WERI-Rb-1 (cell line): ENCODE measurements around the gene CCDC14.

Experiments used
- DNase-seq: peaks from one replicate; pipeline ENCODE4 v3.0.0-alpha.2; 2020
- H3K27ac ChIP-seq: fragments of 250-450 bp; sonication (Bioruptor Pico); 2 replicates; pipeline ENCODE4 v1.5.1; 2020; ENCODE audit warnings: mild to moderate bottlenecking, moderate library complexity
- H3K27me3 ChIP-seq: fragments of 250-450 bp; sonication (Bioruptor Pico); 2 replicates; pipeline ENCODE4 v1.5.1; 2021; ENCODE audit warnings: mild to moderate bottlenecking, low read depth, moderate library complexity; ENCODE audit not compliant: insufficient read depth, severe bottlenecking
- H3K36me3 ChIP-seq: fragments of 250-450 bp; sonication (Bioruptor Pico); 2 replicates; pipeline ENCODE4 v1.5.1; 2020; ENCODE audit warnings: mild to moderate bottlenecking, moderate library complexity
- H3K4me3 ChIP-seq: 2 replicates; pipeline ENCODE4 v1.5.1; 2011; ENCODE audit warnings: low read depth, mild to moderate bottlenecking, control low read depth, low read length
- H3K9me3 ChIP-seq: fragments of 250-450 bp; sonication (Bioruptor Pico); 2 replicates; pipeline ENCODE4 v1.5.1; 2021; ENCODE audit warnings: mild to moderate bottlenecking, moderate library complexity; ENCODE audit not compliant: severe bottlenecking
- TF ChIP-seq, protein P1 (sequence below): IDR thresholded peaks from 2 replicates; pipeline ENCODE4 v1.5.1; 2011; ENCODE audit warnings: low read depth, mild to moderate bottlenecking, control low read depth, inconsistent platforms, low read length

CCDC14 gene

DNA sequence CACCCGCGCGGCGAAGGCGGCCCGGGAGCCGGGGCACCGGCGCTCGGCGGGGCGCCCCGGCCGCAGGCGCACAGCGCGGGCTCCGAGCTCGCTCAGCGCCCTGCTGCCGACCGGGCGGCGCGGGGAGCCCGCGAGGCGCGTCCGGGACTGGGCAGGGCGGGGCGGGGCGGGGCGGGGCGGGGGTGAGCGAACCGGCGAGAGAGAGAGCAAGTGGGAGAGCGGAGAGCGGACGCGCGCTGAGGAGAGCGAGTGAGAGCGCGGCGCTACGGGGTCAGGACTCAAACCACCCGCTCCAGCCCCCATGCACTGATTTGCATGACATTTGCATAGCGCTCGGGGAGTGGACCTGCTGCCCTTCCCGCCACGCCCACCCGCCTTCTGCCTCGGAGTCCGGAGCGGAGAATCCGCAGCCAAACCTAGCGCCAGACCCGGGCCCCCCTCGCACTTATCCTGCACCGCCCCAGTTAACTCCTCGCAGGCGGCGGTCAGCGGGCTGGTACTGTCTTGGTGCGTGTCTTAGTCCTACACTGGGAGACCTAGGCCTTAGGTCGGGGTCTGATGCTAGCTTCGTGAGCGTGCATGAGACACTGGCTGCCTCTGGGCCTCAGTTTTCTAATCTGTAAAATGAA lies 76.7 kb downstream of the CCDC14 start, which contains the start of gene MYLK:
Gene MYLK (minus strand): TSS at position 130 of the 629 bp plus-strand sequence. CDS start 90,491 bp downstream, outside the sequence.
- Histone ChIP-seq H3K9me3 (no peaks in the 10 kb centered on the region), H3K4me3 (peak within 1 kb of the TSS; percentile 69), H3K27ac (peak within 1 kb of the TSS; percentile 60), H3K27me3 (no peaks in the 10 kb centered on the region), H3K36me3 (no peaks in the 10 kb centered on the region)
- TF ChIP-seq, protein P1, sequence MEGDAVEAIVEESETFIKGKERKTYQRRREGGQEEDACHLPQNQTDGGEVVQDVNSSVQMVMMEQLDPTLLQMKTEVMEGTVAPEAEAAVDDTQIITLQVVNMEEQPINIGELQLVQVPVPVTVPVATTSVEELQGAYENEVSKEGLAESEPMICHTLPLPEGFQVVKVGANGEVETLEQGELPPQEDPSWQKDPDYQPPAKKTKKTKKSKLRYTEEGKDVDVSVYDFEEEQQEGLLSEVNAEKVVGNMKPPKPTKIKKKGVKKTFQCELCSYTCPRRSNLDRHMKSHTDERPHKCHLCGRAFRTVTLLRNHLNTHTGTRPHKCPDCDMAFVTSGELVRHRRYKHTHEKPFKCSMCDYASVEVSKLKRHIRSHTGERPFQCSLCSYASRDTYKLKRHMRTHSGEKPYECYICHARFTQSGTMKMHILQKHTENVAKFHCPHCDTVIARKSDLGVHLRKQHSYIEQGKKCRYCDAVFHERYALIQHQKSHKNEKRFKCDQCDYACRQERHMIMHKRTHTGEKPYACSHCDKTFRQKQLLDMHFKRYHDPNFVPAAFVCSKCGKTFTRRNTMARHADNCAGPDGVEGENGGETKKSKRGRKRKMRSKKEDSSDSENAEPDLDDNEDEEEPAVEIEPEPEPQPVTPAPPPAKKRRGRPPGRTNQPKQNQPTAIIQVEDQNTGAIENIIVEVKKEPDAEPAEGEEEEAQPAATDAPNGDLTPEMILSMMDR: no peak
- peak; percentile 97 for DNase-seq

DNA sequence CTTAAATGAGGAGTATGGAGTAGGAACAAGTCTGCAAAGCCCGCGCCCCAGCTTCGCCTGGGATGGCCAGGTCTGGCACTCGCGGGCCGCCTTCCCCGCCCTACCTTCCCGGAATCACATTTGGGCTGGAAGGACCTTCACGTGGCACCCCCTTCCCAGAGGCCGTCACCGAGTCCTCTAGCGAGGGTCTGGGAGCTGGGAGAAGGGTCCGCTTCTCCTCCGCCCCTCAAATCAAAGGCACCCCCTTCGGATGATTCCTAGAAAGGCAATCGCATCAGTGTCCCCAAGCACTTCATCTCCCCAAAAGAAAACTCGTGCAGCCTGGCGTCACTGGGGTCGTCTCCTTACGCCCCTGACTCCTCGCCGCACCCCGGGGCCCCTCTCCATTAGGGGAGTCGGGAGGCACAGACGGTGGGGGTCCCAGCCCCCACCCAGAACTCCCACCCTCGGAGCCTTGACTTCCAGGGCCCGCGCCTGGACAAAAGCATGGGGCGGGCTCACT lies 77.3 kb downstream of the CCDC14 start:
- DNase-seq: no peak
- no peaks in the 10 kb centered on the region for H3K9me3 ChIP-seq
- H3K27me3 ChIP-seq: no peaks in the 10 kb centered on the region
- TF ChIP-seq, protein P1: no peak
- peak overlapping the region; percentile 69 for H3K4me3 ChIP-seq
- H3K36me3 ChIP-seq: no peaks in the 10 kb centered on the region
- H3K27ac ChIP-seq: peak overlapping the region; percentile 60

DNA sequence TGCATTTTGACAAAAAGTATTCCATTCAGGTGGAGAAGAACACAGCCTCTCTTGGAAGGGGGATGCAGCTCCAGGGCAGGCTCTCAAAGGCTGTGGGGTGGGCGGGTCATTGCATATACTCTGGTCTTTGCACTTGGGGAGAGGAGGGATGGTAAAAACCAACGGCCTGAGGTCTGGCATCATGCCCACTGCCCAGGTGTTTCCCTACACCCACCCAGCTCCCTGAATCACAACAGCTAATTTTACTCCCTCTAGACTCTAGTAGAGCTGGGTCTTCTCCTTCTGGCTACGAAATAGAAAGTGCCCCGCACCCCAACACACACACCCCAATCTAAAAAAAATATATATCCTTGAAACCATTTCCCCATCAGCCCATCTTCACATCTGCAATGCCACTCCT lies 77.9 kb downstream of the CCDC14 start:
- Histone ChIP-seq H3K9me3 (no peaks in the 10 kb centered on the region), H3K27ac (no peak overlapping the region), H3K27me3 (no peaks in the 10 kb centered on the region), H3K36me3 (no peaks in the 10 kb centered on the region), H3K4me3 (peak overlapping the region; percentile 69; the same call in 1 of the 2 replicates)
- TF ChIP-seq, protein P1: no peak
- DNase-seq: no peak

DNA sequence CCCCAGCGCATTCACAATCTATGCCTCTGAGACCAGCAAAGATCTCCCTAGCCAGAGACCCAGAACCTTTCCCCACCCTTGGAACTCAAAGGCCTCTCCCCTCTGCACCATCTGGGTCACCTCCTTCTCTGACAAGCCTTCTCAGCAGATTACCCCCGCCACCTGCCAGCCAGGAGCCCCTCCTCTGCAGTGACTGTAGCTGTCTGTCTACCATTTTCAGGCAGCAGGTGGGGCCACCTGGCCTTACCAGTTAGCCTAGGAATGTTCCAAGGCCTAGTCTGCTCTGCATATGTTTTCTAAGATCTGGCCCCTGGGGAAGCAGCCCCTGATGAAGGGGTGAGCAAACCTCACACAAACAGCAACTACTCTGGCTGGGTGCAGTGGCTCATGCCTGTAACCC lies 79.3 kb downstream of the CCDC14 start:
- TF ChIP-seq, protein P1: peak; percentile 42; the same call in 1 of the 2 replicates
- Histone ChIP-seq H3K27me3 (no peaks in the 10 kb centered on the region), H3K4me3 (no peak overlapping the region), H3K27ac (peak overlapping the region; percentile 29; the same call in 1 of the 2 replicates), H3K9me3 (no peaks in the 10 kb centered on the region), H3K36me3 (no peaks in the 10 kb centered on the region)
- DNase-seq: peak; percentile 93

DNA sequence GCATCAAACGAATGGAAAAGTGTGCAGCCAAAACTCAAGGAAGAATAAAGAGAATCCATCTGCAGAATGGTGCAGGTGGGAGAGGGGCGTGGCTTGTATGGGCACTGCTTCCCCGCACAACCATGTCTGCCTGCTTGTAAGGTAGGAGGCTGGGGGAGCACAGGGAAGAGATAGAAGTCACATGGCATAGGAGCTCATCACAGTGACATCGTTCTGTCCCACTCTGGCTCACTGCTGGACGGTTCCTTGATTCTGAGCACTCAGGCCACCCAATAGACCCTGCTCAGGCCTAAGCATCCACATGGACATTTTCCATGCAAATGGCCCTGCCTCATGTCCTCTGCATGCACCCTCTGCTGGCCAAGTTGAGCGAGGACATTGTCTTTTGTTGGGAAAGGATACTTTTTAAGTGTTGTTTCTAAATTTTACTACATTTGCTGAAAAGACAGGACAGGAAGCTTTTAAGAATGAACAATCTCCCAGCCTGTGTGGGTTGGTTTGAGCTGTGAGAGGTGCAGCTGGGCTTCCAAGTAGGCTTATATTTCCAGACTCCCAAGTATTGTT lies 79.9 kb downstream of the CCDC14 start:
- H3K36me3 ChIP-seq: no peaks in the 10 kb centered on the region
- TF ChIP-seq, protein P1: peak; percentile 63
- no peaks in the 10 kb centered on the region for H3K9me3 ChIP-seq
- H3K27ac ChIP-seq: peak overlapping the region; percentile 29; the same call in 1 of the 2 replicates
- DNase-seq: peak; percentile 35
- no peaks in the 10 kb centered on the region for H3K27me3 ChIP-seq
- no peak overlapping the region for H3K4me3 ChIP-seq
